Cardiac septum (tissue), 1 donor: ENCODE data around the gene MUC5AC. TPM values are rescaled to one million over a fixed set of nuclear protein-coding genes. Genes with fewer than 3 reads are reported as not detected.
A peak's percentile ranks its signal among the peaks of the same experiment; 100 is the strongest.
"Not testable (repeated sequence)": the region's sequence is repeated elsewhere in the genome, so short reads cannot be mapped to it uniquely, and the experiment has no call there.

Source experiments
- DNase-seq: peaks from one replicate; pipeline ENCODE4 v3.0.0-alpha.2; 2020; ENCODE audit warnings: low spot score
- intact Hi-C: fragments of 100-400 bp; cut with DNase I; formaldehyde crosslinking; loops from one replicate; pipeline ENCODE4 v1.14.0; 2022
- total RNA-seq: library from RNA; stranded (reverse); fragmentation: NEBNext Ultra II Directional; extraction: Animal tissue kit (Norgen Biotek cat#: 25700); gene quantifications from one replicate; pipeline ENCODE4 v1.2.1, GENCODE V29; 2021
- donor health status: DM: no; HTN: no; CAD: no.

The MUC5AC gene
- total RNA-seq, 1 donor from 2014 or later: not detected

DNA sequence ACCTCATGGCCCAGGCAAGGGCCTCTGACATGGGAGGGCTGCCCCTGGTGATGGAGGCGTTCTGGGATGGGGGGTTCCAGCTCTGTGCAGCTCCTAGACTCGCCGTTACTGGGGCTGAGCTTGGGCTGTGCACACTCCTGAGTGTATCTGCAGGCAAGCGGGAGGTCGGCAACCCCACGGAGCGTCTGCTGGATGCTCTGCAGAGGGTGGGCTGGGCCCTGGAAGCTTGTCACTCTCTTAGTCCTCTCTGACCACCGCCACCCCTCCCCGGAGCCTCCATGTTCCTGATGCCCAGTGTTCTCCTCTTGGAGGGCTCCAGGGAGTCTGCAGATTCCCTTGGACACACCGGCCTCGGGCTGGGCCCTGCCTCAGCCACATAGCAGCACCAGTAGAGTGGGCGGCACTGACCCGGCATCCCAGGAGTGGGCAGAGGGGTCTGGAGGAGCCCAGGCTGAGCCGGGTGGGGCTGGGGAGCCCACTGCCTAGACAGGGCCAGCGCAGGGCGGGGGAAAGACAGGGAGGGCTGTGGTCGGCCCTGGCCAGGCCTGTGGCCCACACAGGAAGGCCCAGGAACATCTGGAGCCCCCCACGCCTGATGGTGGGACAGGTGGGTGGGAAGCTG is 44.5 kb downstream of the MUC5AC start:
- intact Hi-C loops: loop anchor here (5.0 kb wide), 1 partner anchor 315 kb away; no protein-coding TSS in a partner anchor
- peak; percentile 67 for DNase-seq

DNA sequence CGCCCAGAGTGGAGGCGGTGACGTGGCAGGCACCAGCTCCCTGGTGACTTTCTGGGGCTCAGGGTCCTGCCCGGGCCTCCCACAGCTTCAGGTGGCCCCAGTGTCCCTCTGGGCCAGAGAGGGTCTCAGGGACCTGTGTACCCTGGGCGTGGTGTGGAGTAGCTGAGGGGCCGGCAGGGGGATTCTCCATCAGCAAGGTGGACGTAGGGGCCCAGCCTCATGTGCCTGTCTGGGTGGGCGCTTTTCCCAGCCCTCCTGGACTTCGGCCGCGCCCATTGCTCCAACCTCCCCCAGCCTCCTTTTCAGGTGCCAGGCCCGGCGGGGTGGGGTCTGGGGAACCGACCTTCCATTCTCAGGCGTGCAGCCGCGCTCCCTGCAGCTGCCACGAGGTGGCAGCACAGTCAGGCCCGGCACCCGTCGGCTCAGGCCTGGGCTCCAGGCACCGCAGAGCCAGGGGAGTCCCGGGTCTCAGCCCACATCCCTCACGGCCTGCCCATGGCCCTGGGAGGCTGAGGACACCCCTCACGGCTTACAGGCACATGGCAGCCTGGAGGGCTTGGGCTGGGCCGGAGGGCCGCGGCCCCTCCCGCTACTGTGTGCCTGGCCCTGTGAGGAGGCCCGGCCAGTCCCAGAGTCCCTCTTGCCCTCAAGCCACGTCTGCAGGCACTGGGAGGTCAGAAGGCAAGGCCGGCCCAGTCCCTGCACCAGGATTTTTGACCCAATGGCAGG is 45.2 kb downstream of the MUC5AC start:
- intact Hi-C loops: loop anchor here (5.0 kb wide), 1 partner anchor 314 kb away; no protein-coding TSS in a partner anchor
- peak; percentile 77 for DNase-seq

DNA sequence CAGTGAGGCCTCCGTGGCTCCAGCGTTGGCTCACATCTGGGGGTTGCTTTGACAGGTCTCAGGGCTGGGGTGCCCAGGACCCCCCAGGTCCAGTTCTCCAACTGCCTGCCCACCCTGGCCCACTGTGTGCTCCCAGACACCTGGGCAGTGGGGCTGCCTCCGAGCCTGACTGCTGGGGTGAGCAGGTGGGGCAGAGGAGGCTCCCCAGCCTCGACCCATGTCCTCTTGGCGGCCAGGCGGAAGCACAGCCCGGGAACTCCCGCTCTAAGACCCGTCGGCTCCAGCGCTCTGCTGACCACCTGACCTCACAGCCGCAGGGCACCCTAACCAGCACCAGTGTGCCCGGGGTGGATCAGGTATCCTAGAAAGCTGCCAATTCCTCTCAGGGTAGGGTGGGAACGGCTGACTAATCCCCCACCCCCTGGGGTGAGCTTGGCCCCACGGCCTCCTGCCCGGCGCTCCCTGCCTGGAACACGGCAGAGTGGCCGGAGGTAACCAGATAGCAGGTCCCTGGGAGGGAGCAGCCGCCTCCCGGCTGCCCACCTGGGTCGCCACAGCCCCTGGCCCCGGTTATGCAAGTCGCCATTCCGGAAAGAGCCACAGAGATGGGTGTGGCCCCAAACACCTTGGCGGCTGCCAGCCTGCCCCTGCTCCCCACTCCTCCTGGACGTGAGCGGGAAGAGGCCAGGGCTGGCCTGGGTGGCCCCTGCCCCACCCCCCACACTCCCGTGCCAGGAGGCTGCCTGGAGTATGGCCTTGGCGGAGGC is 45.9 kb downstream of the MUC5AC start:
- intact Hi-C loops: loop anchor here (5.0 kb wide), 1 partner anchor 314 kb away; no protein-coding TSS in a partner anchor
- DNase-seq: peak; percentile 73

DNA sequence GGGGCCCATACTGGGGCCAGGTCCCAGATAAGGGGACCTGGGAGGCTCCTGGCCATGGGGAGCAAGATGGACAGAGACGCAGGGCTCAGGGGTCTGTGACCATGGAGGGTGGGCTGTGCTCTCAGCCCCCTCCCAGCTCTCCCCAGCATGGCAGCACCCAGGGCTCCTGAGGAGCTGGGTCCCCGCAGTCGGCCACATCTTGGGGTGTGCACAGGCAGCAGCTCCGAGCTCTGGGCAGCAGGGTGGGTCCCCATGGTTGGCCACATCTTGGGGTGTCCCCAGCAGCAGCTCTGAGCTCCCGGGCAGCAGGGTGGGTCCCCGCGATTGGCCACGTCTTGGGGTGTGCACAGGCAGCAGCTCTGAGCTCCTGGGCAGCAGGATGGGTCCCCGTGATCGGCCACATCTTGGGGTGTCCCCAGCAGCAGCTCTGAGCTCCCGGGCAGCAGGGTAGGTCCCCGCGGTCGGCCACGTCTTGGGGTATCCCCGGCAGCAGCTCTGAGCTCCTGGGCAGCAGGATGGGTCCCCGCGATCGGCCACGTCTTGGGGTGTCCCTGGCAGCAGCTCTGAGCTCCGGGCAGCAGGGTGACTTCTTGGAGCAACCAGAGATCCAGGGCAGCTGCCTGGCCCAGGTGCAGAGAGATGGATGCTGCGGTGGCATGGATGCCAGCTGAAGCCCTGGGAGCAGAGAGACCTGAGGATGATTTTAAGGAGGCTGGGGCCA is 46.8 kb downstream of the MUC5AC start:
- intact Hi-C loops: loop anchor here (5.0 kb wide), 1 partner anchor 313 kb away; no protein-coding TSS in a partner anchor
- DNase-seq: peak; percentile 68

DNA sequence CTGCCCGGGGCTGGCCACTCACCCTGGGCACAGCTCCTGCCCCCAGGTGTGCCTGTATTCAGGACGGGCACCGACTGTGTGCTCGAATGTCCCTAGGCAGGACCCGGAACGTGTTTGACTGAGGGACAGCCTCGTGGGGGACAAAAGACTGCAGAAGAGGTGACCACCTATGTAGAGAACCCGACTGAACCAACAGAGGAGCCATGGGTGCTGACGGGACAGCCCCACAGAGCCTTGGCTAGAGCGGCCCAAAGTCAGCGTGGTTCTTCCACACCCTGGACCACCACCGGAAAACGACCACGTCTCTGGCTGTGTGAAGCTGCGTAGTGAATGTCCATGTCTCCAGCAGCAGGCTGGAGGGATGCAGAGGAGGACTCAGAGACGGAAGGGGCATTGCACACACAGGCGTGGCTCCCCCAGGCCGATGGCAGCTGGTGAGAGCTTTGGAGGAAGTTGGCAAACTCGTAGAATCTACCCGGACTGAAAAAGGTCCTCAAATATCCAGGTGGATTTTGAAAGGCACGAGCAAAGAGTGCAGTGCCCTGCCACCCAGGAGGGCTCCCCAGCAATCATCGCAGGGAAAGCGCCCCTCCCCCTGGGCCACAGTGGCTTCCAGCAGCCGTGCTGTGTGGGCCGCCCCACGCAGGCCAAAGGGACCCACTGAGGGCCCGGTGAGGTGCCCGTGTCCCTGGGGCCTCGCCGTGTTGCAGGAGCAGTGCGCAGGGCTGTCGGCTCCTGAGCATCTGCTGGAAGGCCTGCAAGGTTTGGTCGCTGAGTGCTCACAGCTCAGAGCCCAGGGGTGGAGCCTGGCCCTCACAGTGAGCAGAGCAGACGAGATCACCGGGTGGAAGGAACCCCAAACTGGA is 47.6 kb downstream of the MUC5AC start:
- DNase-seq: peak; percentile 70
- intact Hi-C loops: no loop called here

DNA sequence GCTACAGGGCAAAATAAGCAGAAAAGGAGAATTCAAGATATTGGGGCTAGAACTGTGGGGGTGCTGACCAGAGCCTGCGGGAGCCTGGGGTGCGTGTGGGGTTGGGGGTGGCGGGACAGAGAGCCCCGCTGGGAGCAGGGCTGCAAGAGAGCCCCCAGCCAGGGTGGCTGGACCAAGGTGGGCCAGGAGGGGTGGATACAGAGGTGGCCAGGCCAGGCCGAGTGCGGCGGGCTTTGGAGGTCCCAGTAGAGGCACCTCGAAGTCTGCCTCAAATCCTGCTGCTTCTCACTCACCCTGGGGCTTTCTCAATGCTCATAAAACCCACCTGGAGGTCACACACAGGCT is 48.2 kb downstream of the MUC5AC start:
- DNase-seq: no peak
- intact Hi-C loops: no loop called here

DNA sequence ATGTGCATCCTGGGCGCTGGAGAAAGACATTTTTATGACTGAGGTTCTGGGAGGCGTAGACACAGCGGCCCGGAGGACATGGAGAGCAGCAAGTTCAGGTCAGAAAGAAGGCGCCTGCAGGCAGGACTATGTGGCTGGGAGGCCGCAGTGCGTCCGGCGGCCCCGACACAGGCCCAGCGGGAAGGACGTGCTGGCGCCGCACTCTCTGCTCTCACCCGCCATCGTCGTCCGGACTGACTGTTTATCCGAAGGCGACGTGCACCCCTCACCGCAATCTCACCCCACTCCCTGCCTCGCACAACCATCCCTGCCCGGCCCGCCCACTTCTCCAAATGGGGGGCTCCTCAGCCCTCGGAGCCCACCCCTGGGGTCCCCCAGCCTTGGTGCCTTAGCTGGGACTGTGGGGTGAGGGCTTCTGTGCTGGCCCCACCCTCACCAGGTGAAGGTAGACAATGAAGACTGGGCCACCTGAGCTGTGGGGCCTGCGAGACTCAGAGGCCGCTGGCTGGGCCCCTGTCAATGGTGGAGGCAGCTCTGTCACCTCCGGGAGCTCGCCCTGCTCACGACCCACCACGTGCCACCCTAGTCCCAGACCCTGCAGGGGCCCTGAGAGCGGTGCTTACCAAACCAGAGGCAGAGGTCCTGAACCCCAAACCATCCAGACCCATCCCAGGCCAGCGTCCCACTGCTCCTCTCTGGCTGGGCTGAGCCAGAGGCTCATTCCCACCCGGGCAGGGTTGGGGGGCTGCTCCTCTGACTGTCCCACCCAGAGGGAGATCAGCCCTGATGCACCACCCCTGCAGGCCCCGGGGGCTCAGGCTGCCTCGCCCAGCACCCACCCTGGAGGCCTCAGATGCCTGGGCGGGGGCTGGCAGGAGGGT is 48.9 kb downstream of the MUC5AC start:
- DNase-seq: peak; percentile 67
- intact Hi-C loops: no loop called here

DNA sequence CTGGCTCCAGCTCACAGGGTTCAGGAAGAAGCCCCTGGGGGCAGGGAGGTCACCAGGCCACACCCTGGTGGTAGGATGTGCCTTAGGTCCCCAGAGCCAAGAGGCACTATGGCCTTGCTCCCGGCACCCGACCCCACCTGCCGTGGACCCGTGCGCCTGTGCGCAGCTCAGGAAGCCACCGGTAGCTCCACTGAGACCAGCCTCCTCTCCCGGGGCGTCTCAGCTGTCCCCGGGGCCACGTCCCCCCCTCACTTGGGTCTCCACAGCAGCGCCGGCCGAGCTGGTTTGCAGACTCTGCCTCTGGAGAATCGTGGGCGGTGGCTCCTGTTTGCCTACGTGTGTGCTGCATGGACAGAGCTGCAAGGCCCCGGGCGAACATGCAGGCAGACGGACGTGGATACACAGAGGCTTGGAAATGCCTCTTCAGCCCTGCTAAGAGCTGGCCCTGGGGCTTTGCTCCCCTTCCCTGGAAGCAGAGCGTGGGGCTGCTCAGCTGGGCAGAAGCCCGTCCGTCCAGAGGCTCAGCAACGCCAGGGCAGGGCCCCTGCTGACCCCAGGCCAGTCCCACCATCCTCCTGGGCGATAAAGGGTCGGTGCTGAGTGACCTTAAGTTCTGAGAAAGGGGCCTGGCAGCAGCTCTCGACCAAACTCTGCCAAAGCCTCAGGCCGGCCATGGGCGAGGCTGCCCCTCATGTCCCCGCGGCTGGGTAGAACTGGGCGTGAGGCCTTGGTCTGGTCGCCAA is 49.8 kb downstream of the MUC5AC start:
- peak; percentile 72 for DNase-seq
- intact Hi-C loops: no loop called here

DNA sequence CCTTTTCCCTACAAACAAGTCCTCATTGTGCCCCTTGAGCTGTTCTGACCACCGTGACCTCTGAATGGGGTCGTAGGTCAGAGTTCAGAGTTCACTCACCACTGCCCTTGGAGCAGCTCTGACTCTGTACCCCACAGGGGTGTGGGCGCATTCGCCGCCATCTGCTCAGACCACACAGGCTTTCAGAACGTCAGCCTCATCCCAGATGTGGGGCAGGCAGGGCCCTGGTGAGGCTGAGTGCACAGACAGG is 50.3 kb downstream of the MUC5AC start:
- intact Hi-C loops: no loop called here

DNA sequence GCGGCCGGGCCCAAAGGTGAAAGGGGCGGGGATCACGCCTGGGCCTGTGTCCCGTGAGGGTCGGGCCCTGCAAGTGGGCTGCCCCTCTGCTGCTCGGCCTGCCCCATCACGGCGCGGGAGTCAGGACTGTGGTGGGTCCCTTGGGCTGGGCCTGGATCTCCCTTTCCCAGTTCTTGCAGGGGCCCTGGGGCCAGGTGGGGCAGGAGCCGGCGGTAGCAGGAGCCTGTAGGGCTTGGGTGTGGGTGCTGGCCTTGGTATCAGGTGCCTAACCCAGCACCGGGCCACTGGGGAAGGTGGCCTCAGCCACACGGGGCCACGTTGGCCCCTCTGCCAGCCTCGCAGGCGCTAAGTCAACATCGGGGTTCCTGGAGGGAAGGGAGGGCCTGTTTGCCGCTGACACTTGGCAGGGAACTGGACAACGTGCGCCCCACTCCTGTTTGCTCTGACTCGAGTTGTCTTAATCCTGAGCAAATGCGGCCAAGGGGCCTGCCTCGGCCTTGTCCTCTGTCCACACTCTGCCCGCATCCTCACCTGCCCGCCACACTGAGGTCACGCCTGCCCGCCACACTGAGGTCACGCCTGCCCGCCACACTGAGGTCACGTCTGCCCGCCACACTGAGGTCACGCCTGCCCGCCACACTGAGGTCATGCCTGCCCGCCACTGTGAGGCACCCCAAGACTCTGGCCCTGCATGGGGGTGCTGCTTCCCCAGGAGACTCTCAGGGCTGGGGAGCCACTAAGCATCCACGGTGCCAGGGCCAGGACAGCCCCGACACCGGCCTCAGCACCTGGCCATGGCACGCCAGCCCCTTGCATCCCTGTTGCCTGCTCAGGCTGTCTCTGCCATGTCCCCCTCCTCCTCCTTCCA is 50.9 kb downstream of the MUC5AC start:
- intact Hi-C loops: no loop called here
- peak; percentile 55 for DNase-seq

More for the DNA sequence above, 50.3 kb downstream of the MUC5AC start:
- no peak for DNase-seq

DNA sequence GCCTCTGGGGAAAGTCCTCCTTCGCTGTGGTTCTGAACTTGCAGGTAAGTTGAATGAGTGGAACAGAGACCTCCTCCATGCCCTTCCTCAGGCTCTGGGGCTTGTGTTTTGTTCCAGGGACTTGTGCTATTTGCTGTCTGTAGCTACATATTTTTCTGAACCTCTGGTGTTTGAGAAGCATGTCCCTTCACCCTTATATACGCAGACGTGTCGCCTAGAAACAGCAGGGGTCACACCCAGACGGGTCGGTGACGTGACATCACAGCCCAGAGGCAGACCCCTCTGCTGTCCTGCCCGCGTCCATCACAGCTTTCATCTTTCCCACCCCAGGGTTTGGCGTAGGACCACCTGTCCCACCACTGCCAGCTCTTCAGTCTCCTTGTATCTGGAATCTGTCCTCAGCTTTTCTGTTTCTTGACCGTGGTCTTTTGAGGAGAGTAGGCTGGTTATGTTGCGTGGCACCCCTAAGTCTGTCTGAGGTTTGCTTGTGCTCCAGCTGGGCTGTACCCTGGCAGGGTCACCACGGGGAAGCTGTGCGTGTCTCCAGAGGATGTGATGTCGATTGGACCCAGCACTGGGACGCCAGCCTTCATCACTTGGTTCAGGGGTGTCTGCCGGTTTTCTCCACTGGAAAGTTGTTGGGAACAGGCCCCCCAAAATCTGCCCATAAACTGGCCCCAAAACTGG is 51.8 kb downstream of the MUC5AC start:
- peak; percentile 43 for DNase-seq
- intact Hi-C loops: no loop called here

DNA sequence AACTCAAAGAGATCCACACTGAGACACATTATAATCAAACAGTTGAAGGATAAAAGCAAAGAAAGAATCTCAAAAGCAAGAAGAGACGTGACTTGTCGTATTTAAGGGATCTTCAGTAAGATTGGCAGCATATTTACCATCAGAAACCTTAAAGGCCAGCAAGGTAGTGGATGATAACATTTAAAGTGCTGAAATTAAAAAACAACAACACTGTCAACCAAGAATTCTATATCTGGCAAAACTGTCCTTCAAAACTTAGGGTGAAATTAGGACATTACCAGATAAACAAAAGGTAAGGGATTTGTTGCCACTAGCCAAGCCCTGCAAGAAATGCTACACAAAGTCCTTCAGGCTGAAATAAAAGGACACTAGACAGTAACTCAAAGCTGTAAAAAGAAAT is 54.1 kb downstream of the MUC5AC start:
- DNase-seq: no peak
- intact Hi-C loops: no loop called here

DNA sequence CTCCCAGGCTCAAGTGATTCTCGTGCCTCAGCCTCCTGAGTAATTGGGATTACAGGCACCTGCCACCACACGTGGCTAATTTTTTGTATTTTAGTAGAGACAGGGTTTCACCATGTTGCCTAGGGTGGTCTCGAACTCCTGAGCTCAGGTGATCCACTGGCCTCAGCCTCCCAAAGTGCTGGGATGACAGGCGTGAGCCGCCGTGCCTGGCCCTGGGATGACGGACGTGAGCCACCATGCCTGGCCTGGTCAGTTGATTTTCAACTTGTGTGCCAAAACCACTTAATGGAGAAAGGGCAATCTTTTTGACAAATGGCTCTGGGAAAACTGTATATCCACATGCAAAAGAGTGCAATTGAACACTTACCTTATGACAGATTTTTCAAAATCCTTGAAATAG is 58.1 kb downstream of the MUC5AC start:
- DNase-seq, intact Hi-C loops: not testable (repeated sequence)

DNA sequence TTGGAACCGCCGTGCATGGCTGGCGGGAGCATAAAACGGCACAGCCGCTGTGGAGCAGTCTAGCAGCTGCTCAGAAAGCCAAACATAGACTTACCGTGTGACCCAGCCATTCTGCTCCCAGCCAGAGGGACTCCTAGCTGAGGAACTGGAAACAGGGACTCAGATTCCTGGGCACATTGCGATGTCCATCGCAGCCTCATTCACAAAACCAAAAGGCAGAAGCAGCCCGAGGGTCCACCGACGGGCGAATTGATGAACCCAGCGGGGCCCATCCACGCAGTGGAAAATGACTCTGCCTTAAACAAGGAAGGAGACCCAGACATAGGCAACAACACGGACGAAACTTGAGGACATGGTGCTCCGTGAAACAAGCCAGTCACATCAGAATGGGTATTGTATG is 59.4 kb downstream of the MUC5AC start:
- intact Hi-C loops: no loop called here
- DNase-seq: no peak

DNA sequence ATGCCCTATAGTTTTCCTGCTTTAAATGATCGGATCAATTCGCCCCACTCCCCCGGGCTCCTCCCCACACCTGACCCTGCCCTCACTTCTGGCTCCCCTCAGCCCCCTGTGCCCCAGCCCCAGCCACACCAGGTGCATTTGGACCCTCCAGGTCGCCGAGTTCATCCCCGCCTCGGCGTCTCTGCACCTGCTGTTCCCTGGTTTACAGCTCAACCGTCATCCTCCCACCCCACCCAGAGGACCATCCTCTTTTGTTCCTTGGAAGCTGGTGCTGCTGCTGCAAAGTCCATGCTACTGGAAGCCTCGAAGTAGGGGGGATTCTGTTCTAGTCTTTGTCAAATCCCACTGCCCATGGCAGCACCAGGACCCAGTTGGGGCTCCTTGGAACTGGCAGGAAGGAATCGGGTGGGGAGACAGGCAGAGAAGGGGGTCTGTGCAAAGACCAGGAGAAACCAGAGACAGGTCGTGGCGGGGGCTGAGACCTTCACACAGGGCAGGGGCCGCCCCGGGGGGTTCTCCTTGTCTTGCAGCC is 60.6 kb downstream of the MUC5AC start:
- no peak for DNase-seq
- intact Hi-C loops: no loop called here
